Uterus (tissue), 4 donors: ENCODE results near the gene SLC29A4. TPM values are rescaled to one million over a fixed set of nuclear protein-coding genes. Genes with fewer than 3 reads are reported as not detected.
"Not testable (repeated sequence)": the region's sequence is repeated elsewhere in the genome, so short reads cannot be mapped to it uniquely, and the experiment has no call there.

Source experiments
- DNase-seq, 2 donors: peaks; one replicate each; pipeline ENCODE4 v3.0.0-alpha.2; 2019 to 2020
- H3K27ac ChIP-seq, 2 donors: fragments of 200-600 bp; sonication (generic); 1 replicate in 1 of 2; 2 replicates in 1 of 2; pipeline ENCODE4 v1.5.1; 2016 to 2018
- H3K27me3 ChIP-seq, 2 donors: fragments of 200-600 bp; sonication (generic); one replicate each; pipeline ENCODE4 v1.5.1; 2018 to 2019; ENCODE audit warnings: control low read depth in 1 of 2
- H3K36me3 ChIP-seq, 2 donors: fragments of 200-600 bp; sonication (generic); one replicate each; pipeline ENCODE4 v1.5.1; 2019; ENCODE audit warnings: control low read depth in 1 of 2
- H3K4me1 ChIP-seq, 2 donors: fragments of 200-600 bp; sonication (generic); one replicate each; pipeline ENCODE4 v1.5.1; 2018 to 2019; ENCODE audit warnings: control low read depth in 1 of 2
- H3K4me3 ChIP-seq, 2 donors: fragments of 200-600 bp; sonication (generic); 1 replicate in 1 of 2; 2 replicates in 1 of 2; pipeline ENCODE4 v1.5.1; 2018 to 2019; ENCODE audit warnings: mild to moderate bottlenecking in 1 of 2
- H3K9me3 ChIP-seq, 2 donors: fragments of 200-600 bp; sonication (generic); one replicate each; pipeline ENCODE4 v1.5.1; 2019; ENCODE audit warnings: control low read depth in 1 of 2
- POLR2A ChIP-seq, 2 donors: fragments of 450-650 bp; IDR thresholded peaks; one replicate each; pipeline ENCODE4 v1.6.1; 2016; ENCODE audit warnings: antibody characterized with exemption in 2 of 2, mild to moderate bottlenecking in 1 of 2, moderate library complexity in 1 of 2
- intact Hi-C: fragments of 100-400 bp; cut with DNase I; formaldehyde crosslinking; loops from one replicate; pipeline ENCODE4 v1.15.1; 2023; ENCODE audit warnings: low total_unique reads
- total RNA-seq, 4 donors: library from RNA; depleted of rRNA in 3 of 4; stranded (reverse); fragments of >200 nt in 3 of 4; gene quantifications; one replicate each; pipeline versions ENCODE4 v1.1.0 to v1.2.4, GENCODE V29; 2014 to 2023
- TF ChIP-seq, protein P1 (sequence below), 4 experiments: fragments of 200-600 bp in 2 of 4; fragments of 450-650 bp in 2 of 4; sonication (generic) in 2 of 4; IDR thresholded peaks; one replicate each; pipeline ENCODE4 v1.5.1; 2016 to 2019; ENCODE audit warnings: antibody characterized with exemption in 4 of 4, mild to moderate bottlenecking in 2 of 4, moderate library complexity in 1 of 4
- donor health status: DM: yes; HTN: yes; CAD: no.

Gene SLC29A4
- total RNA-seq, 4 donors from 2014 or later = 1.8 to 5.0 TPM; not detected in 2

DNA sequence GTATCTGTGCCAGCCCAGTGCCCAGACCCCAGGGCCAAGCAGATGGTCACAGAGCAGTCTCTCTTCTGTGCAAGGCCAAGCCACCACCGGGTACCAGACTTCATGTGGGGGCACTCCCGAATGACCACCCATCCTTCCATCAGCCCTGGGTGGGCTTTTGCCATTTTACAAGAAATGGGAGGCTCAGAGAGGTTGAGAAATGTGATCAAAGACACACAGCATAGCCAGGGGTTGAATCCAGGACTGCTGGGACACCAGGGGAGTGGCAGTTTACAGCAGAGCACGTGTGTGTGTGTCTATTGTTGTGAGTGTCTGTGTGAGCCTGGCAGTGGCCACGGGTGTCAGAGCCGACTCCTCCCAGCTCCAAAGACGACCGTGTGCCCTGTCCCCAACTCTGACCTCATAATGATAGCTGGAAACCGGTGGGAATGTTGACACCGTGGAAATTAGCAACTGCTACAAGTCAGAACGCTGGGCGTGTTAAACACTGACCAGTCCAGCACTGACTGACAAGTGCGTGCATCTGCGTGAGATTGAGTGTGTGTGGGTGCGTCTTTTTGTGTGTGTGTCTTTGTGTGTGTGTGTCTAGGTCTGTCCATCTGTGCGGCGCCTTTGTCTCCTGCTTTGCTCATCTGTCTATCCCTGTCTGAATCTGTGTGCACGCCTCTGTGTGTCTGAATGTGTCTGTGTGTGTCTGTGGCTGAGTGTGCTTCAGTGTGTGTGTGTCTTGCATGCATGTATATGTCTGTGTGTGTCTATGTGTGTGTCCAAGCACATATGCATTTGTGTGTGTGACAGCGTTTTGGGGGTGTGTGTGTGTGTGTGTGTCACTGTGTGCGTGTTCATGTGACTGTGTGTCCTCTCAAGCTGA, 17.2 kb upstream of the SLC29A4 start:
- no peak overlapping the region for H3K27ac ChIP-seq
- intact Hi-C loops = no loop called here
- no peaks in the 10 kb centered on the region for H3K4me1 ChIP-seq
- no peaks in the 10 kb centered on the region for H3K36me3 ChIP-seq
- H3K9me3 ChIP-seq = no peaks in the 10 kb centered on the region
- no peak overlapping the region for H3K4me3 ChIP-seq
- no peaks in the 10 kb centered on the region for H3K27me3 ChIP-seq
- no peak for TF ChIP-seq POLR2A (IDR thresholded peaks at IDR 0.05)
- TF ChIP-seq, protein P1, sequence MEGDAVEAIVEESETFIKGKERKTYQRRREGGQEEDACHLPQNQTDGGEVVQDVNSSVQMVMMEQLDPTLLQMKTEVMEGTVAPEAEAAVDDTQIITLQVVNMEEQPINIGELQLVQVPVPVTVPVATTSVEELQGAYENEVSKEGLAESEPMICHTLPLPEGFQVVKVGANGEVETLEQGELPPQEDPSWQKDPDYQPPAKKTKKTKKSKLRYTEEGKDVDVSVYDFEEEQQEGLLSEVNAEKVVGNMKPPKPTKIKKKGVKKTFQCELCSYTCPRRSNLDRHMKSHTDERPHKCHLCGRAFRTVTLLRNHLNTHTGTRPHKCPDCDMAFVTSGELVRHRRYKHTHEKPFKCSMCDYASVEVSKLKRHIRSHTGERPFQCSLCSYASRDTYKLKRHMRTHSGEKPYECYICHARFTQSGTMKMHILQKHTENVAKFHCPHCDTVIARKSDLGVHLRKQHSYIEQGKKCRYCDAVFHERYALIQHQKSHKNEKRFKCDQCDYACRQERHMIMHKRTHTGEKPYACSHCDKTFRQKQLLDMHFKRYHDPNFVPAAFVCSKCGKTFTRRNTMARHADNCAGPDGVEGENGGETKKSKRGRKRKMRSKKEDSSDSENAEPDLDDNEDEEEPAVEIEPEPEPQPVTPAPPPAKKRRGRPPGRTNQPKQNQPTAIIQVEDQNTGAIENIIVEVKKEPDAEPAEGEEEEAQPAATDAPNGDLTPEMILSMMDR (IDR thresholded peaks at IDR 0.05) = no peak
- no peak for DNase-seq

DNA sequence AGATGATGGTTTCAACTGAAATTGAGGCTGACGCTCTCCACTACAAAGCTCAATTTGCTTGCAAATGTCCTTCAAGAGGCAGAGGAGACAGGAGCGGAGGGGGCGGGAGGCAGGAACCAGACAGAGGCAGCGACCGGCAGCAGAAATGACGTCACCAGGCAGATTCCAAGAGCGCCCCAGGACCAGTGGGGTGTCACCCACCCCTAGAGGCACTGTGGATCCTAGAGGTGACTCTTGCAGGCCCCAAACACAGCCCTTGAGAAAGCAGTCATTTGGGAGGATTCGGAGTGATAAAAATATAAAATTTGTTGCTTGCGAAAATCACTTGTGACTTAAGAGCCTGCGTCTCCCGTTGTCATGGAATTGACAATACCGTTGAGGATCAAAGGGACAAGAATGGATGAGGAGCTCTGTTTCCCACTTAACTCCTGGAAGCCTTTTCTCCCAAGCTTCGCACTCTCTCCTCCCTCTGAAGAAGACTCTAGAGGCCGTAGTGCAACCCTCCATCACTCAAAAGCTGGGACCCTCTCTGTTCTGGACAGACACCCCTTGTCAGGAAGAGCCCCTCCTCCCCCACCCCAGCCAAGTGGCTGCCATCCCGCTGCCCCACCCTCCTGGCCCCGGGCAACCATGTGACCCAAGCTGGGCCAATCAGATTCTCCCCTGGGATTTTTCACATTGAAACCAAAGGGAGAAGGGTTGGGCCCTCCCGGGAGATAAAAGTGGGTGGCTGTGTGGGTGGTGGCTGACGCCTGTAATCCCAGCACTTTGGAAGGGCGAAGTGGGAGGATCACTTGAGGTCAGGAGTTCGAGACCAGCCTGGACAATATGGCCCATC, 16.3 kb upstream of the SLC29A4 start:
- no peaks in the 10 kb centered on the region for H3K4me1 ChIP-seq
- intact Hi-C loops = no loop called here
- H3K27ac ChIP-seq = no peak overlapping the region
- no peaks in the 10 kb centered on the region for H3K36me3 ChIP-seq
- no peak for DNase-seq
- no peaks in the 10 kb centered on the region for H3K9me3 ChIP-seq
- no peak overlapping the region for H3K4me3 ChIP-seq
- no peak for TF ChIP-seq POLR2A (IDR thresholded peaks at IDR 0.05)
- TF ChIP-seq, protein P1 (IDR thresholded peaks at IDR 0.05) = no peak
- no peaks in the 10 kb centered on the region for H3K27me3 ChIP-seq

GRCh38 chr7:5267829-5268228, 14.9 kb upstream of the SLC29A4 start:
- H3K36me3 ChIP-seq, H3K27ac ChIP-seq, H3K4me3 ChIP-seq, intact Hi-C loops, H3K4me1 ChIP-seq, H3K9me3 ChIP-seq, DNase-seq, H3K27me3 ChIP-seq: not testable (repeated sequence)

DNA sequence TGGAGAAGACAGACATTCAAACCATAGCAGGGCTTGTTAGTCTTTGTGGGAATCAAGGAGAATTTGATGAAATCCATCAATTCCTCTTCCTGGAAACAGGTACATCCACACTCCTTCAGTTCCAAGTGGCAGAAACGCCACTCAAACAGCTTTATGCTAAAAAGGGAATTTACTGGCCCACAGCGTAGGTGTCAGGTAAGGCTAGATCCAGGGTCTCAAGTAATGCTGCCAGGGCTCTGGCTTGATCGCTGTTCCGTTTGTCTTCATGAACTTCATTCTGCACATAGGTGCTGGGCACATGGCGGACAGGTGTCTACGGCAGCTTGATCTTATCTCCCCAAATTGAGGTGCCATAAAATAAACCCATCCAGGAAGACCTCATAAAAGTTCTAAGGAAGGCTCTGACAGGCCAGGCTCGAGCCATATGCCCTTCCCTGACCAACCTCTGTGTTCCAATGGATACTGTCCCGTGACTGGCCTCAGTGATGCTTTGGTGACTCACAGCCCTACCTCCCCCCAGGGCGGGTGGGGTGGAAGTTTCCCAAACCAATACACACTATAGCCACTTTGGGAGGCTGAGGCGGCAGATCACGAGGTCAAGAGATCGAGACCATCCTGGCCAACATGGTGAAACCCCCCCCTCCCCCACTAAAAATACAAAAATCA, 12.6 kb upstream of the SLC29A4 start:
- H3K27ac ChIP-seq, H3K9me3 ChIP-seq, DNase-seq, H3K36me3 ChIP-seq, intact Hi-C loops, H3K4me1 ChIP-seq, H3K4me3 ChIP-seq, H3K27me3 ChIP-seq: not testable (repeated sequence)

- TF ChIP-seq, protein P1 (IDR thresholded peaks at IDR 0.05) = no peak
- no peak for TF ChIP-seq POLR2A (IDR thresholded peaks at IDR 0.05)
- H3K27me3 ChIP-seq = no peaks in the 10 kb centered on the region
- DNase-seq = no peak
- H3K4me3 ChIP-seq = no peak overlapping the region
- no peaks in the 10 kb centered on the region for H3K9me3 ChIP-seq
- H3K4me1 ChIP-seq = no peaks in the 10 kb centered on the region
- H3K36me3 ChIP-seq = no peaks in the 10 kb centered on the region
- intact Hi-C loops = no loop called here
- no peak overlapping the region for H3K27ac ChIP-seq
Observed at GRCh38 chr7:5270788-5271187, 12.0 kb upstream of the SLC29A4 start.

GRCh38 chr7:5273831-5274405, 8.8 kb upstream of the SLC29A4 start:
- intact Hi-C loops, H3K9me3 ChIP-seq, DNase-seq, H3K27ac ChIP-seq, H3K4me3 ChIP-seq, H3K4me1 ChIP-seq, H3K27me3 ChIP-seq, H3K36me3 ChIP-seq: not testable (repeated sequence)
